Adrenal gland (tissue), 12 donors: ENCODE data around the gene GAB4. TPM values are rescaled to one million over a fixed set of nuclear protein-coding genes. Genes with fewer than 3 reads are reported as not detected.

ENCODE experiments used
- DNase-seq, 7 donors: peaks; one replicate each; pipeline ENCODE4 v3.0.0-alpha.2; 2019 to 2020
- H3K27ac ChIP-seq, 5 donors: fragments of 200-600 bp; sonication (generic) in 4 of 5; 1 replicate in 3 of 5; 2 replicates in 2 of 5; pipeline versions ENCODE4 v1.5.1 to v1.8.0; 2016 to 2020; ENCODE audit warnings: mild to moderate bottlenecking in 1 of 5
- H3K27me3 ChIP-seq: fragments of 200-600 bp; 2 replicates; pipeline ENCODE4 v1.8.0; 2021
- H3K36me3 ChIP-seq, 2 donors: fragments of 200-600 bp; replicated peaks in 1 of 2; 1 replicate in 1 of 2; 2 replicates in 1 of 2; pipeline versions ENCODE4 v1.5.1 to v1.8.0; 2018 to 2022
- H3K4me1 ChIP-seq, 2 donors: fragments of 200-600 bp; replicated peaks in 1 of 2; 1 replicate in 1 of 2; 2 replicates in 1 of 2; pipeline versions ENCODE4 v1.5.1 to v1.8.0; 2018 to 2021
- H3K4me3 ChIP-seq, 4 donors: fragments of 200-600 bp; sonication (generic) in 3 of 4; one replicate each; pipeline ENCODE4 v1.5.1; 2016 to 2018
- H3K9me3 ChIP-seq, 3 donors: fragments of 200-600 bp; sonication (generic) in 1 of 3; replicated peaks in 1 of 3; 1 replicate in 2 of 3; 2 replicates in 1 of 3; pipeline versions ENCODE4 v1.5.1 to v1.8.0; 2016 to 2021
- CTCF ChIP-seq, 6 experiments: fragments of 450-650 bp in 4 of 6; fragments of 200-600 bp in 2 of 6; sonication (generic) in 1 of 6; IDR thresholded peaks; 1 replicate in 5 of 6; 2 replicates in 1 of 6; pipeline versions ENCODE4 v1.5.1 to v1.8.0; 2016 to 2021; ENCODE audit warnings: antibody characterized with exemption in 6 of 6, mild to moderate bottlenecking in 2 of 6, moderate library complexity in 1 of 6
- POLR2A ChIP-seq, 2 donors: fragments of 450-650 bp; IDR thresholded peaks; one replicate each; pipeline ENCODE4 v1.6.1; 2017; ENCODE audit warnings: antibody characterized with exemption in 2 of 2, mild to moderate bottlenecking in 2 of 2, moderate library complexity in 1 of 2
- WGBS, 4 donors: extraction: QIAGEN DNeasy Blood & Tissue Kit in 2 of 4; methylation state at CpG; one replicate each; pipeline versions ENCODE4 v1.1.5 to v1.1.7; 2013 to 2017; 5-methylcytosine and 5-hydroxymethylcytosine counted together
- intact Hi-C, 2 donors: fragments of 100-400 bp; cut with DNase I; formaldehyde crosslinking; loops; one replicate each; pipeline versions ENCODE4 v1.14.1 to v1.15.0; 2022 to 2023
- polyA plus RNA-seq, 3 donors: library from polyadenylated mRNA; stranded (reverse); fragments of 200-250 nt in 2 of 3; fragments of 350-450 nt in 1 of 3; fragmentation: Illumina TruSeq in 1 of 3; extraction: RNeasy Lipid Tissue Mini Kit (QIAGEN cat#74804) in 1 of 3; gene quantifications; one replicate each; pipeline ENCODE4 v1.2.3, GENCODE V29; 2013 to 2014
- total RNA-seq, 9 donors: library from RNA; depleted of rRNA in 4 of 9; stranded (reverse); fragments of >200 nt in 4 of 9; fragments of 120-200 nt in 1 of 9; fragmentation: NEBNext Ultra II Directional in 1 of 9; extraction: Animal tissue kit (Norgen Biotek cat#: 25700) in 1 of 9; gene quantifications; one replicate each; pipeline versions ENCODE4 v1.1.0 to v1.2.4, GENCODE V29; 2013 to 2023
- donor health status: healthy with polysubstance abuse.
- donor health status: Bipolar disorder and iron deficiency.
- donor health status: DM: yes; HTN: yes; CAD: no.
- donor health status: DM: no; HTN: no; CAD: no.
- donor health status: DM: no; HTN: no; CAD: no.
- donor health status: DM: yes; HTN: yes; CAD: no.

The GAB4 gene
- total and polyA plus RNA-seq, 12 donors = 0.03 TPM; not detected in 11

- no peaks in the 10 kb centered on the region for H3K36me3 ChIP-seq
- no peaks in the 10 kb centered on the region for H3K27me3 ChIP-seq
- no peak for TF ChIP-seq POLR2A (IDR thresholded peaks at IDR 0.05)
- no peak for TF ChIP-seq CTCF (IDR thresholded peaks at IDR 0.05)
- H3K4me1 ChIP-seq = no peaks in the 10 kb centered on the region
- DNase-seq = no peak
- intact Hi-C loops = no loop called here
- no peaks in the 10 kb centered on the region for H3K9me3 ChIP-seq
- 80 to 85% (median 82%) methylated on average over 11 to 18 of the region's 18 CpGs for WGBS, 4 donors
- no peak overlapping the region for H3K4me3 ChIP-seq
- H3K27ac ChIP-seq = no peak overlapping the region
Observed at GRCh38 chr22:16963189-16963945, 44.7 kb downstream of the GAB4 start.

- no peak overlapping the region for H3K4me3 ChIP-seq
- WGBS, 4 donors = 93 to 95% (median 94%) methylated on average over 2 to 7 of the region's 7 CpGs
- TF ChIP-seq POLR2A (IDR thresholded peaks at IDR 0.05) (no peak), CTCF (IDR thresholded peaks at IDR 0.05) (no peak)
- H3K27me3 ChIP-seq = no peaks in the 10 kb centered on the region
- H3K9me3 ChIP-seq = no peaks in the 10 kb centered on the region
- no peak overlapping the region for H3K27ac ChIP-seq
- intact Hi-C loops = no loop called here
- H3K4me1 ChIP-seq = no peaks in the 10 kb centered on the region
- DNase-seq = no peak
- no peaks in the 10 kb centered on the region for H3K36me3 ChIP-seq
Observed at GRCh38 chr22:16962501-16962900, 45.5 kb downstream of the GAB4 start.

GRCh38 chr22:16961477-16962186 lies 46.4 kb downstream of the GAB4 start:
- WGBS, 4 donors = 81 to 85% (median 83%) methylated on average over 14 of the region's 14 CpGs
- no peak for DNase-seq

More at GRCh38 chr22:16961477-16962186, 46.4 kb downstream of the GAB4 start:
- Histone ChIP-seq H3K9me3 (no peaks in the 10 kb centered on the region), H3K36me3 (no peaks in the 10 kb centered on the region), H3K27me3 (no peaks in the 10 kb centered on the region), H3K4me3 (no peak overlapping the region), H3K4me1 (no peaks in the 10 kb centered on the region), H3K27ac (no peak overlapping the region)
- intact Hi-C loops = no loop called here
- no peak for TF ChIP-seq POLR2A (IDR thresholded peaks at IDR 0.05)
- no peak for TF ChIP-seq CTCF (IDR thresholded peaks at IDR 0.05)
